ENCODE results near the gene BGLAP.

BGLAP gene

DNA sequence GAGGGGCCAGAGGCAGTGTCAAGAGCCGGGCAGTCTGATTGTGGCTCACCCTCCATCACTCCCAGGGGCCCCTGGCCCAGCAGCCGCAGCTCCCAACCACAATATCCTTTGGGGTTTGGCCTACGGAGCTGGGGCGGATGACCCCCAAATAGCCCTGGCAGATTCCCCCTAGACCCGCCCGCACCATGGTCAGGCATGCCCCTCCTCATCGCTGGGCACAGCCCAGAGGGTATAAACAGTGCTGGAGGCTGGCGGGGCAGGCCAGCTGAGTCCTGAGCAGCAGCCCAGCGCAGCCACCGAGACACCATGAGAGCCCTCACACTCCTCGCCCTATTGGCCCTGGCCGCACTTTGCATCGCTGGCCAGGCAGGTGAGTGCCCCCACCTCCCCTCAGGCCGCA lies at the start of gene BGLAP:
TSS of gene BGLAP (plus strand) at position 259 of the 400 bp plus-strand sequence. CDS start at position 307, 48 bp downstream.
- TF ChIP-seq, protein P1, sequence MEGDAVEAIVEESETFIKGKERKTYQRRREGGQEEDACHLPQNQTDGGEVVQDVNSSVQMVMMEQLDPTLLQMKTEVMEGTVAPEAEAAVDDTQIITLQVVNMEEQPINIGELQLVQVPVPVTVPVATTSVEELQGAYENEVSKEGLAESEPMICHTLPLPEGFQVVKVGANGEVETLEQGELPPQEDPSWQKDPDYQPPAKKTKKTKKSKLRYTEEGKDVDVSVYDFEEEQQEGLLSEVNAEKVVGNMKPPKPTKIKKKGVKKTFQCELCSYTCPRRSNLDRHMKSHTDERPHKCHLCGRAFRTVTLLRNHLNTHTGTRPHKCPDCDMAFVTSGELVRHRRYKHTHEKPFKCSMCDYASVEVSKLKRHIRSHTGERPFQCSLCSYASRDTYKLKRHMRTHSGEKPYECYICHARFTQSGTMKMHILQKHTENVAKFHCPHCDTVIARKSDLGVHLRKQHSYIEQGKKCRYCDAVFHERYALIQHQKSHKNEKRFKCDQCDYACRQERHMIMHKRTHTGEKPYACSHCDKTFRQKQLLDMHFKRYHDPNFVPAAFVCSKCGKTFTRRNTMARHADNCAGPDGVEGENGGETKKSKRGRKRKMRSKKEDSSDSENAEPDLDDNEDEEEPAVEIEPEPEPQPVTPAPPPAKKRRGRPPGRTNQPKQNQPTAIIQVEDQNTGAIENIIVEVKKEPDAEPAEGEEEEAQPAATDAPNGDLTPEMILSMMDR (IDR thresholded peaks at IDR 0.05; ENCODE audit: extremely low read depth, insufficient read depth, missing control alignments): no peak
- DNase-seq (ENCODE audit: low spot score): no peak
- in situ Hi-C loops (cut with MboI; ENCODE audit: low pct_unique_long_range_greater_than_20kb, low sequenced_read_pairs, unreplicated experiment): no loop called here

DNA sequence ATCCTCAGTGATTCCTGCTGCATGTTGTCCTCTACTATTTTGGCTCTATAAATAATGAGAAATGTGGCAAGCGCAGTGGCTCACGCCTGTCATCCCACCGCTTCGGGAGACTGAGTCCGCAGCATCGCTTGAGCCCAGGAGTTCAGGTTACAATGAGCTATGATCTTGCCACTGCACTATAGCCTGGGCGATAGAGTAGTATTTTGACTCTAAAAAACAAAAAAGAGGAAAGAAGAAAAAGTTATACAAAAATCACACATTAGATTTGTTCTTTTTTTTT lies 48.8 kb upstream of the BGLAP start:
- DNase-seq (ENCODE audit: low spot score): no peak
- in situ Hi-C loops (cut with MboI; ENCODE audit: low pct_unique_long_range_greater_than_20kb, low sequenced_read_pairs, unreplicated experiment): no loop called here
- TF ChIP-seq, protein P1 (IDR thresholded peaks at IDR 0.05; ENCODE audit: extremely low read depth, insufficient read depth, missing control alignments): no peak

DNA sequence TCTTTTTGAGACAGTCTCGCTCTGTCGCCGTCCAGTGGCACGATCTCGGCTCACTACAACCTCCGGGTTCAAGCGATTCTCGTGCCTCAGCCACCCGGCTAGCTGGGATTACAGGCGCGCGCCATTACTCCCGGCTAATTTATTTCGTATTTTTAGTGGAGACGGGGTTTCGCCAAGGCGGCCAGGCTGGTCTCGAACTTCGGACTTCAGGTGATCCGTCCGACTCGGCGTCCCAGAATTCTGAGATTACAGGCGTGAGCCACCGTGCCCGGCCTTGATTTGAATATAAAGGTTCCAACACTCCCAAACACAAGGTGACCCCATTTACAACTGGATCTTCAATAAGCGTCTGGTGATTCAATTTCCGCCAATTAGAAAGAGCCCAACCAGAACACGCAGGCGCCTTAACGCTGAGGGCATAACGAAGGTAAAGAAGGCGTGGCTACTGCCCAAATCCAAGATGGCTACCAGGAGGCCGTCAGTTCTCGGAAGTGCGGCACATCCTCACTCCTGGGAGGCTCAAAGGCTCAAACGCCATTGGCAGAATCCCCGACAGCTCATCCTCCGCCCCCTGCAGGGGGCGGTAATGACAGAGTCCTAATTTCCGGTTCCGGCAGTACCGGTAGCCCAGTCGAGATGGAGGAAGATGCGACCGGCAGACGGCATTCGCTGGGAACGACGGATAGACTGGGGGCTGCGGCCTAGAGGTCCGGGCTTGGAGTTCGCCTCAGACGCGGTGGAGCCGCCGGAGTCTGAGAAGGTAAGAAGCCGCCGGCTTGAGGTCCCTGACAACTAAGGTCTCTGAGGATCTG lies 48.3 kb upstream of the BGLAP start, which contains the start of gene SLC25A44:
TSS of gene SLC25A44 (plus strand) at position 617 of the 812 bp plus-strand sequence. CDS start 5,744 bp downstream, outside the sequence.
- peak; percentile 91 for DNase-seq (ENCODE audit: low spot score)
- in situ Hi-C loops (cut with MboI; ENCODE audit: low pct_unique_long_range_greater_than_20kb, low sequenced_read_pairs, unreplicated experiment): no loop called here
- TF ChIP-seq, protein P1 (IDR thresholded peaks at IDR 0.05; ENCODE audit: extremely low read depth, insufficient read depth, missing control alignments): peak; percentile 31

DNA sequence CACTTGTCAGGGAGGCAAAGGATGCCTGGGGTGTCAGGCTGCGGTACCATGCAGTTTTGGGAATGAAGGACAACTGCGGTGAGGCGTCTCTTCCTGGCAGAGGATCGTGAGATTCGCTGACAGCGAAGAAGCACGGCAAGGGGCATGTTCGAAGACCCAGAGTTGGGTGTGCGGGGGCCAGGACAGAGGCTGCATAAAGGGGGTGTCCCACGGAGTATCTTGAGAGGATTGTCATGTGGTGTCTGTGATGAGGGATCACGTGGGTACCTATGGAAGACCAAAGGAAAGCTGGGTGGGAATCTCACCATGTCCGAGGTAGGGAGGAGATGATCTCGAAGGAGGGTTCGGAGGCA lies 47.7 kb upstream of the BGLAP start:
- TF ChIP-seq, protein P1 (IDR thresholded peaks at IDR 0.05; ENCODE audit: extremely low read depth, insufficient read depth, missing control alignments): no peak
- in situ Hi-C loops (cut with MboI; ENCODE audit: low pct_unique_long_range_greater_than_20kb, low sequenced_read_pairs, unreplicated experiment): no loop called here
- DNase-seq (ENCODE audit: low spot score): no peak

DNA sequence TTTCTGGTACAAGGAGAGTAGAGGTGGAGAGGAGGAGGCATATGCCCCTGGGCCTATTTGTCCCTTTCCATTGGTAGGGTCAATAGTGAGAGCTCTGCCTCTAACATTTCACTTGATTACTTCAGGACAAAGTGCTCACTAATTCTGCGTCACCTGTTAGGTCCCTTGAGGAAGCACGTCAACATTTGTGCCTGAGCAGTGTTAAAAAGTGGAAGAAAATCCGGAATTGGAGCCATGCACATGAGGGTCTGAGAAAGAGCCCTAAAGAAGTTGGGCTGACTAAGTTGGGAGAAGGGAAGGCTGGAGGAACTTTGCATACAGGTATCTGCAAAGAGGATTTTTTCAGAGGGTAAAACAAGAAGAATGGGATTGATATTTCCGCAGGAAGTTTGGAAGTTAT lies 46.1 kb upstream of the BGLAP start:
- TF ChIP-seq, protein P1 (IDR thresholded peaks at IDR 0.05; ENCODE audit: extremely low read depth, insufficient read depth, missing control alignments): no peak
- in situ Hi-C loops (cut with MboI; ENCODE audit: low pct_unique_long_range_greater_than_20kb, low sequenced_read_pairs, unreplicated experiment): no loop called here
- no peak for DNase-seq (ENCODE audit: low spot score)

DNA sequence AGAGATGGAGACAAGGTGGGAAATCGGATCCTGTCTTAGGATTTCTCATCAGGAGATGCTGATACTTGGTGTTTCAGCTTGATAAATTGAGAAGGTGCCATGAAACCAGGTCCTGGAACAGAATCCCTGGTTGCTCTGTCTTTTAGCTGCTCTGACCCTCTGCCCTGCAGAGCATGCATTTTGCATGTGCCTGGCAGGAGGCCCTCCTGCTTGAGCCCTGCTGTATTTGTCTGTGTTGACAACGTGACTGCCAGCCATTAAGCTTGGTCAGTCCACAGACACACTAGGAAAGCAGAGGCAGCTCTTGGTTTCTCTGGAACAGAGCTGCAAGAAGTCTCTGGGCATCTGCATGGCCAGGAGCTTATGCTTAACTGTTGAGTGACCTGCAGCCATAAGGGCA lies 45.5 kb upstream of the BGLAP start:
- in situ Hi-C loops (cut with MboI; ENCODE audit: low pct_unique_long_range_greater_than_20kb, low sequenced_read_pairs, unreplicated experiment): no loop called here
- TF ChIP-seq, protein P1 (IDR thresholded peaks at IDR 0.05; ENCODE audit: extremely low read depth, insufficient read depth, missing control alignments): no peak
- DNase-seq (ENCODE audit: low spot score): no peak

Data from GM13977 (cell line).